HepG2 (cell line): ENCODE measurements around the gene WDR35. TPM values are rescaled to one million over a fixed set of nuclear protein-coding genes. Genes with fewer than 3 reads are reported as not detected.

ENCODE experiments used
- CBX1 ChIP-seq: IDR thresholded peaks from one replicate; pipeline ENCODE4 v1.6.1; 2016; ENCODE audit warnings: antibody characterized with exemption, low read depth
- DNMT3B ChIP-seq: conservative IDR thresholded peaks from 2 replicates; pipeline ENCODE4 v1.6.1; 2016; ENCODE audit warnings: missing biosample characterization, control low read depth
- FOXO1 ChIP-seq: sonication (generic); formaldehyde crosslinking; IDR thresholded peaks from 2 replicates; pipeline ENCODE4 v1.4.0; 2020; ENCODE audit warnings: missing genetic modification reagents
- JDP2 ChIP-seq: sonication (generic); formaldehyde crosslinking; IDR thresholded peaks from 2 replicates; pipeline ENCODE4 v1.8.1; 2022; ENCODE audit warnings: missing genetic modification reagents, borderline replicate concordance
- MAF1 ChIP-seq: sonication (generic); formaldehyde crosslinking; IDR thresholded peaks from 2 replicates; pipeline ENCODE4 v1.5.0; 2020; ENCODE audit warnings: missing genetic modification reagents, borderline replicate concordance
- MTF2 ChIP-seq: sonication (generic); formaldehyde crosslinking; IDR thresholded peaks from 2 replicates; pipeline ENCODE4 v1.5.0; 2020; ENCODE audit warnings: missing genetic modification reagents, borderline replicate concordance
- RBM39 ChIP-seq: fragments of 200-400 bp; formaldehyde crosslinking; IDR thresholded peaks from one replicate; pipeline ENCODE4 v1.6.1; 2018; ENCODE audit warnings: antibody characterized with exemption, mild to moderate bottlenecking, low read depth, low read length; ENCODE audit not compliant: poor library complexity, severe bottlenecking
- SETDB1 ChIP-seq: sonication (generic); formaldehyde crosslinking; IDR thresholded peaks from 2 replicates; pipeline ENCODE4 v1.5.1; 2020; ENCODE audit warnings: missing genetic modification reagents, mild to moderate bottlenecking, borderline replicate concordance
- SP2 ChIP-seq: sonication (generic); formaldehyde crosslinking; IDR thresholded peaks from 2 replicates; pipeline ENCODE4 v1.5.1; 2020; ENCODE audit warnings: mild to moderate bottlenecking, missing genetic modification reagents
- SRF ChIP-seq: IDR thresholded peaks from 2 replicates; pipeline ENCODE4 v1.6.1; 2011; ENCODE audit warnings: mild to moderate bottlenecking, low read depth, low read length, moderate library complexity
- ZNF24 ChIP-seq: fragments of 450-650 bp; IDR thresholded peaks from 2 replicates; pipeline ENCODE4 v1.6.1; 2017; ENCODE audit warnings: antibody characterized with exemption, mild to moderate bottlenecking
- ZNF282 ChIP-seq: fragments of 450-650 bp; IDR thresholded peaks from 2 replicates; pipeline ENCODE4 v1.6.1; 2018; ENCODE audit not compliant: partially characterized antibody
- ZNF383 ChIP-seq: sonication (generic); formaldehyde crosslinking; IDR thresholded peaks from 2 replicates; pipeline ENCODE4 v1.4.0; 2020; ENCODE audit warnings: missing genetic modification reagents, mild to moderate bottlenecking, borderline replicate concordance
- ZNF558 ChIP-seq: sonication (generic); formaldehyde crosslinking; IDR thresholded peaks from 2 replicates; pipeline ENCODE4 v1.9.0; 2022; ENCODE audit warnings: mild to moderate bottlenecking, missing genetic modification reagents, borderline replicate concordance
- polyA plus RNA-seq, 8 experiments: library from polyadenylated mRNA; depleted of rRNA in 3 of 8; stranded (reverse) in 7 of 8; unstranded in 1 of 8; fragments of >200 nt; fragmentation: Illumina TruSeq in 4 of 8; extraction: Trizol in 4 of 8; gene quantifications; 2 replicates each; pipeline versions ENCODE4 v1.2.1 to v1.2.3, GENCODE V29; 2011 to 2016; ENCODE audit warnings: low read depth in 4 of 8, missing spikeins in 1 of 8, mixed read lengths in 1 of 8; ENCODE audit not compliant: insufficient read depth in 1 of 8
- total RNA-seq, 5 experiments: library from RNA; depleted of rRNA; stranded (reverse); fragments of >200 nt; fragmentation: Illumina TruSeq; extraction: Trizol; gene quantifications; 2 replicates each; pipeline ENCODE4 v1.2.3, GENCODE V29; 2016; ENCODE audit warnings: low read depth in 1 of 5
- TF ChIP-seq, protein P1 (sequence below): sonication (generic); formaldehyde crosslinking; IDR thresholded peaks from 2 replicates; pipeline ENCODE4 v1.5.1; 2020; ENCODE audit warnings: mild to moderate bottlenecking, missing genetic modification reagents, borderline replicate concordance
- TF ChIP-seq, protein P2 (sequence below), 2 experiments: IDR thresholded peaks; 2 replicates each; pipeline ENCODE4 v1.6.1; 2011 to 2012; ENCODE audit warnings: low read length in 2 of 2, borderline replicate concordance in 1 of 2, low read depth in 1 of 2, mild to moderate bottlenecking in 1 of 2, moderate library complexity in 1 of 2
- TF ChIP-seq, protein P3 (sequence below): sonication (generic); formaldehyde crosslinking; IDR thresholded peaks from 2 replicates; pipeline ENCODE4 v1.5.0; 2020; ENCODE audit warnings: missing genetic modification reagents
- TF ChIP-seq, protein P4 (sequence below): IDR thresholded peaks from 2 replicates; pipeline ENCODE4 v1.6.1; 2018; ENCODE audit warnings: missing genetic modification reagents

The WDR35 gene
- total and polyA plus RNA-seq, 2 of the 13 experiments (the other 11 are each of a cell fraction or from before 2014, with no cell fraction given) = 11.1 to 19.6 TPM

DNA sequence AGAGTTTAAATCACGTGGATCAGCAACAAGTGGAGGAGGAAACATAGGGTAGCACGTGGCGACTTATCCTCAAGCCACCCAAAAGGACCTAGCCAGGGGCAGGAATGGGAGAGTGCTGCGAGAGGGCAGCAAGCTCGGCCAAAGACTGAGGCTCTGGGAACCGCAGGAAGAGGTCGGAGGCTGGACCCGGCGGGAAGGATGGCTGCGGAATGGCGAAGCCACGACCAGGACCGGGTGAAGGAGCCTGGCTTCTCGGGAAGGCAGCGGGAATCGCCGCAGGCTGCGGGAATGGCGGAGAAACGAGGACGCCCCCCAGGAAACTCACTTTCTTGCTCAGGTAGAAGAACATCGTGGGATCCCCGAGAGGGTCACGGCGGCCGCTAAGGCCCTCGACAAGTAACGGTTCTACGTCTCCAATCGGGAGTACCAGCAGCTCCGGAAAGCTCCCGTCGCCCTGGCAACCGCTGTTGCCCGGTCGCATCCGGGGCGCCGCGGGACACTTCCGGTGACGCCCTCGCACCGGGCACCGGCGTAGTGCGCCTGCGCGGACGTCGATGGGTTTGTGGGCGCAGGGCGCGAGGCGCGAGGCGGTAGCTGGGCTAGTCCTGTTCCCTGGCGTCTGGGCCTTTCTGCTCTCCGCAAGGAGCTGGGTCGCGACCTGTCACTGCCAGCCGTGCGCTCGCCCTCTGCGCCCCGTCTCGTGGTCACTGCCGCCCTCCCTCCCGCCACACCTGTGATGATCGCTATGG lies at the start of gene WDR35 (continued):
- TF ChIP-seq, protein P1, sequence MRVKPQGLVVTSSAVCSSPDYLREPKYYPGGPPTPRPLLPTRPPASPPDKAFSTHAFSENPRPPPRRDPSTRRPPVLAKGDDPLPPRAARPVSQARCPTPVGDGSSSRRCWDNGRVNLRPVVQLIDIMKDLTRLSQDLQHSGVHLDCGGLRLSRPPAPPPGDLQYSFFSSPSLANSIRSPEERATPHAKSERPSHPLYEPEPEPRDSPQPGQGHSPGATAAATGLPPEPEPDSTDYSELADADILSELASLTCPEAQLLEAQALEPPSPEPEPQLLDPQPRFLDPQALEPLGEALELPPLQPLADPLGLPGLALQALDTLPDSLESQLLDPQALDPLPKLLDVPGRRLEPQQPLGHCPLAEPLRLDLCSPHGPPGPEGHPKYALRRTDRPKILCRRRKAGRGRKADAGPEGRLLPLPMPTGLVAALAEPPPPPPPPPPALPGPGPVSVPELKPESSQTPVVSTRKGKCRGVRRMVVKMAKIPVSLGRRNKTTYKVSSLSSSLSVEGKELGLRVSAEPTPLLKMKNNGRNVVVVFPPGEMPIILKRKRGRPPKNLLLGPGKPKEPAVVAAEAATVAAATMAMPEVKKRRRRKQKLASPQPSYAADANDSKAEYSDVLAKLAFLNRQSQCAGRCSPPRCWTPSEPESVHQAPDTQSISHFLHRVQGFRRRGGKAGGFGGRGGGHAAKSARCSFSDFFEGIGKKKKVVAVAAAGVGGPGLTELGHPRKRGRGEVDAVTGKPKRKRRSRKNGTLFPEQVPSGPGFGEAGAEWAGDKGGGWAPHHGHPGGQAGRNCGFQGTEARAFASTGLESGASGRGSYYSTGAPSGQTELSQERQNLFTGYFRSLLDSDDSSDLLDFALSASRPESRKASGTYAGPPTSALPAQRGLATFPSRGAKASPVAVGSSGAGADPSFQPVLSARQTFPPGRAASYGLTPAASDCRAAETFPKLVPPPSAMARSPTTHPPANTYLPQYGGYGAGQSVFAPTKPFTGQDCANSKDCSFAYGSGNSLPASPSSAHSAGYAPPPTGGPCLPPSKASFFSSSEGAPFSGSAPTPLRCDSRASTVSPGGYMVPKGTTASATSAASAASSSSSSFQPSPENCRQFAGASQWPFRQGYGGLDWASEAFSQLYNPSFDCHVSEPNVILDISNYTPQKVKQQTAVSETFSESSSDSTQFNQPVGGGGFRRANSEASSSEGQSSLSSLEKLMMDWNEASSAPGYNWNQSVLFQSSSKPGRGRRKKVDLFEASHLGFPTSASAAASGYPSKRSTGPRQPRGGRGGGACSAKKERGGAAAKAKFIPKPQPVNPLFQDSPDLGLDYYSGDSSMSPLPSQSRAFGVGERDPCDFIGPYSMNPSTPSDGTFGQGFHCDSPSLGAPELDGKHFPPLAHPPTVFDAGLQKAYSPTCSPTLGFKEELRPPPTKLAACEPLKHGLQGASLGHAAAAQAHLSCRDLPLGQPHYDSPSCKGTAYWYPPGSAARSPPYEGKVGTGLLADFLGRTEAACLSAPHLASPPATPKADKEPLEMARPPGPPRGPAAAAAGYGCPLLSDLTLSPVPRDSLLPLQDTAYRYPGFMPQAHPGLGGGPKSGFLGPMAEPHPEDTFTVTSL (CRISPR knock-in tag) = 0 out of 2 replicates have a peak, but pooled peaks have one; percentile 16
- TF ChIP-seq ZNF383 (CRISPR knock-in tag) (no peak), CBX1 (peak; percentile 97), SRF (no peak), JDP2 (CRISPR knock-in tag) (no peak), ZNF558 (CRISPR knock-in tag) (no peak; the same call in 1 of the 2 replicates), MAF1 (CRISPR knock-in tag) (peak; percentile 90), ZNF24 (no peak), DNMT3B (CRISPR knock-in tag) (peak; percentile 81; the same call in 1 of the 2 replicates), FOXO1 (CRISPR knock-in tag) (peak; percentile 66), RBM39 (peak; percentile 39), SETDB1 (CRISPR knock-in tag) (no peak), MTF2 (CRISPR knock-in tag) (peak; percentile 89; the same call in 1 of the 2 replicates), SP2 (CRISPR knock-in tag) (peak; percentile 52; the same call in 1 of the 2 replicates), ZNF282 (no peak)
- TF ChIP-seq, protein P2, sequence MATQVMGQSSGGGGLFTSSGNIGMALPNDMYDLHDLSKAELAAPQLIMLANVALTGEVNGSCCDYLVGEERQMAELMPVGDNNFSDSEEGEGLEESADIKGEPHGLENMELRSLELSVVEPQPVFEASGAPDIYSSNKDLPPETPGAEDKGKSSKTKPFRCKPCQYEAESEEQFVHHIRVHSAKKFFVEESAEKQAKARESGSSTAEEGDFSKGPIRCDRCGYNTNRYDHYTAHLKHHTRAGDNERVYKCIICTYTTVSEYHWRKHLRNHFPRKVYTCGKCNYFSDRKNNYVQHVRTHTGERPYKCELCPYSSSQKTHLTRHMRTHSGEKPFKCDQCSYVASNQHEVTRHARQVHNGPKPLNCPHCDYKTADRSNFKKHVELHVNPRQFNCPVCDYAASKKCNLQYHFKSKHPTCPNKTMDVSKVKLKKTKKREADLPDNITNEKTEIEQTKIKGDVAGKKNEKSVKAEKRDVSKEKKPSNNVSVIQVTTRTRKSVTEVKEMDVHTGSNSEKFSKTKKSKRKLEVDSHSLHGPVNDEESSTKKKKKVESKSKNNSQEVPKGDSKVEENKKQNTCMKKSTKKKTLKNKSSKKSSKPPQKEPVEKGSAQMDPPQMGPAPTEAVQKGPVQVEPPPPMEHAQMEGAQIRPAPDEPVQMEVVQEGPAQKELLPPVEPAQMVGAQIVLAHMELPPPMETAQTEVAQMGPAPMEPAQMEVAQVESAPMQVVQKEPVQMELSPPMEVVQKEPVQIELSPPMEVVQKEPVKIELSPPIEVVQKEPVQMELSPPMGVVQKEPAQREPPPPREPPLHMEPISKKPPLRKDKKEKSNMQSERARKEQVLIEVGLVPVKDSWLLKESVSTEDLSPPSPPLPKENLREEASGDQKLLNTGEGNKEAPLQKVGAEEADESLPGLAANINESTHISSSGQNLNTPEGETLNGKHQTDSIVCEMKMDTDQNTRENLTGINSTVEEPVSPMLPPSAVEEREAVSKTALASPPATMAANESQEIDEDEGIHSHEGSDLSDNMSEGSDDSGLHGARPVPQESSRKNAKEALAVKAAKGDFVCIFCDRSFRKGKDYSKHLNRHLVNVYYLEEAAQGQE (IDR thresholded peaks at IDR 0.05; ENCODE audit: borderline replicate concordance in 1 of 2, low read depth in 1 of 2, low read length in 2 of 2) = peak in 1 of 2 experiments; percentile 51; a peak in 3 of 4 replicates
- TF ChIP-seq, protein P3, sequence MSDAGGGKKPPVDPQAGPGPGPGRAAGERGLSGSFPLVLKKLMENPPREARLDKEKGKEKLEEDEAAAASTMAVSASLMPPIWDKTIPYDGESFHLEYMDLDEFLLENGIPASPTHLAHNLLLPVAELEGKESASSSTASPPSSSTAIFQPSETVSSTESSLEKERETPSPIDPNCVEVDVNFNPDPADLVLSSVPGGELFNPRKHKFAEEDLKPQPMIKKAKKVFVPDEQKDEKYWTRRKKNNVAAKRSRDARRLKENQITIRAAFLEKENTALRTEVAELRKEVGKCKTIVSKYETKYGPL (CRISPR knock-in tag) = peak; percentile 59; the same call in 1 of the 2 replicates
- TF ChIP-seq, protein P4, sequence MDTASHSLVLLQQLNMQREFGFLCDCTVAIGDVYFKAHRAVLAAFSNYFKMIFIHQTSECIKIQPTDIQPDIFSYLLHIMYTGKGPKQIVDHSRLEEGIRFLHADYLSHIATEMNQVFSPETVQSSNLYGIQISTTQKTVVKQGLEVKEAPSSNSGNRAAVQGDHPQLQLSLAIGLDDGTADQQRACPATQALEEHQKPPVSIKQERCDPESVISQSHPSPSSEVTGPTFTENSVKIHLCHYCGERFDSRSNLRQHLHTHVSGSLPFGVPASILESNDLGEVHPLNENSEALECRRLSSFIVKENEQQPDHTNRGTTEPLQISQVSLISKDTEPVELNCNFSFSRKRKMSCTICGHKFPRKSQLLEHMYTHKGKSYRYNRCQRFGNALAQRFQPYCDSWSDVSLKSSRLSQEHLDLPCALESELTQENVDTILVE (CRISPR knock-in tag) = peak; percentile 82
